ENCODE results near the gene PALMD. TPM values are rescaled to one million over a fixed set of nuclear protein-coding genes. Genes with fewer than 3 reads are reported as not detected.
A peak's percentile ranks its signal among the peaks of the same experiment; 100 is the strongest.

Gene PALMD
- polyA plus RNA-seq, 2 of the 4 experiments (the other 2 are of a cell fraction), result 0.92 to 3.1 TPM

- H3K4me3 ChIP-seq, result no peak overlapping the region
- H3K4me1 ChIP-seq, result peaks cover 14% of the 10 kb centered on the region; the same call in 2 of the 3 replicates
- ChIA-PET CTCF (interaction anchor here (1.1 kb wide), 1 partner anchor 15 kb away, joined by 3 read pairs; the partner anchor contains the start of gene PALMD), POLR2A (no interaction called here)
- H3K27ac ChIP-seq, result no peak overlapping the region
- 63% methylated on average over 2 of the region's 2 CpGs for WGBS (ENCODE audit: missing lambda C conversion rate)
- DNase-seq (ENCODE audit: low read depth in 1 of 2, low spot score in 1 of 2) (no peak), ATAC-seq (no peak), FAIRE-seq (no peak)
- H3K9me3 ChIP-seq, result no peaks in the 10 kb centered on the region
- no peak overlapping the region for H3K4me2 ChIP-seq
- TF ChIP-seq FOSB (CRISPR knock-in tag; IDR thresholded peaks at IDR 0.05), result no peak
- no peak for TF ChIP-seq MAZ (IDR thresholded peaks at IDR 0.05; ENCODE audit: borderline replicate concordance, low read depth, low read length)
- no peak for TF ChIP-seq USF2 (IDR thresholded peaks at IDR 0.05)
- no peak for TF ChIP-seq GATA3 (IDR thresholded peaks at IDR 0.05; ENCODE audit: borderline replicate concordance)
- no peak for TF ChIP-seq SREBF2 (IDR thresholded peaks at IDR 0.05)
- TF ChIP-seq POLR2A (IDR thresholded peaks at IDR 0.05; ENCODE audit: low read length), result no peak
- TF ChIP-seq E2F6 (IDR thresholded peaks at IDR 0.05; ENCODE audit: borderline replicate concordance, low read depth), result no peak
- TF ChIP-seq CTCF (IDR thresholded peaks at IDR 0.05), result no peak
- no peak for TF ChIP-seq ZSCAN20 (CRISPR knock-in tag; IDR thresholded peaks at IDR 0.05)
- no peak for TF ChIP-seq CEBPB (IDR thresholded peaks at IDR 0.05)
- no peak for TF ChIP-seq EHMT2 (IDR thresholded peaks at IDR 0.05; ENCODE audit: low read depth)
- no peak for TF ChIP-seq MYC (IDR thresholded peaks at IDR 0.05; ENCODE audit: borderline replicate concordance, low read length)
- TF ChIP-seq FOXS1 (CRISPR knock-in tag; IDR thresholded peaks at IDR 0.05), result no peak
- no peak for TF ChIP-seq RNF2 (IDR thresholded peaks at IDR 0.05; ENCODE audit: borderline replicate concordance, low read depth)
- TF ChIP-seq ESRRA (IDR thresholded peaks at IDR 0.05; ENCODE audit: borderline replicate concordance, low read length), result no peak
- TF ChIP-seq KDM1A (IDR thresholded peaks at IDR 0.05; ENCODE audit: low read depth), result no peak
- TF ChIP-seq CHD2 (IDR thresholded peaks at IDR 0.05; ENCODE audit: low read length, partially characterized antibody), result no peak
- no peak for TF ChIP-seq EHF (CRISPR knock-in tag; IDR thresholded peaks at IDR 0.05)
- no peak for TF ChIP-seq ZC3H11A (IDR thresholded peaks at IDR 0.05)
These were observed 14.6 kb downstream of the PALMD start for GRCh38 chr1:99660496-99660895.

GRCh38 chr1:99661780-99662179 lies 15.9 kb downstream of the PALMD start:
- ATAC-seq, result no peak
- peak overlapping the region in 1 of 2 experiments; percentile 49; a peak in 1 of 6 replicates for H3K27ac ChIP-seq
- ChIA-PET POLR2A (no interaction called here), CTCF (no interaction called here)
- no peak overlapping the region for H3K4me3 ChIP-seq
- no peak for DNase-seq (ENCODE audit: low read depth in 1 of 2, low spot score in 1 of 2)
- no peaks in the 10 kb centered on the region for H3K9me3 ChIP-seq
- WGBS (ENCODE audit: missing lambda C conversion rate), result 48% methylated on average over 3 of the region's 3 CpGs
- peaks cover 14% of the 10 kb centered on the region; the same call in 2 of the 3 replicates for H3K4me1 ChIP-seq
- H3K4me2 ChIP-seq, result 0 out of 3 replicates have a peak overlapping the region, but pooled peaks have one; percentile 16
- TF ChIP-seq SREBF2 (IDR thresholded peaks at IDR 0.05) (no peak), CEBPB (IDR thresholded peaks at IDR 0.05) (no peak), FOSB (CRISPR knock-in tag; IDR thresholded peaks at IDR 0.05) (no peak), ELK1 (IDR thresholded peaks at IDR 0.05; ENCODE audit: low read depth, low read length) (no peak), KDM5A (IDR thresholded peaks at IDR 0.05) (no peak), CBX8 (IDR thresholded peaks at IDR 0.05) (no peak)
- FAIRE-seq, result no peak

Data from A549 (cell line).